GM12878 (cell line): Measurements from ENCODE around the gene RAB10. TPM values are rescaled to one million over a fixed set of nuclear protein-coding genes. Genes with fewer than 3 reads are reported as not detected.

Experiments used
- ATAC-seq: fragments of 200-7000 bp; cut with Tn5 transposase; 3 replicates; pipeline ENCODE4 v1.9.1; 2020; ENCODE audit warnings: mild to moderate bottlenecking, moderate library complexity
- BruUV-seq: library from RNA; stranded (reverse); fragments of 400-500 nt; replicated peaks from 2 replicates; lab custom pipeline; 2021; lab: Mats Ljungman, UMichigan
- CTCF ChIA-PET: fragments of 300-600 bp; sonication (Branson Sonifier 250); formaldehyde crosslinking; extraction: SDS; loops from one replicate; lab custom pipeline; 2021; ENCODE audit warnings: inconsistent platforms; lab: Yijun Ruan, JAX
- POLR2A ChIA-PET: fragments of 350-600 bp; formaldehyde crosslinking; extraction: SDS; loops from one replicate; lab custom pipeline; 2021; ENCODE audit warnings: inconsistent platforms; lab: Charles Lee
- RAD21 ChIA-PET: fragments of 300-600 bp; sonication (Branson Sonifier 250); formaldehyde crosslinking; loops from one replicate; lab custom pipeline; 2023; ENCODE audit warnings: antibody characterized with exemption; ENCODE audit not compliant: unreplicated experiment; lab: Charles Lee
- SMC1A ChIA-PET: fragments of 300-600 bp; sonication (Branson Sonifier 250); formaldehyde crosslinking; loops from one replicate; lab custom pipeline; 2023; ENCODE audit not compliant: unreplicated experiment, uncharacterized antibody; lab: Charles Lee
- DNase-seq: peaks from one replicate; pipeline ENCODE4 v3.0.0-alpha.2; 2011; ENCODE audit warnings: low read depth, low spot score
- FAIRE-seq: peaks from 3 replicates; lab custom pipeline; 2011; peaks lifted over from hg19 to GRCh38; lab: Jason Lieb, UNC
- H2AFZ ChIP-seq: 2 replicates; pipeline ENCODE4 v1.6.0; 2011; ENCODE audit warnings: low read depth, low read length, control low read depth; ENCODE audit not compliant: control insufficient read depth
- H3K27ac ChIP-seq: 2 replicates; pipeline ENCODE4 v1.5.1; 2011; ENCODE audit warnings: control low read depth; ENCODE audit not compliant: control insufficient read depth, insufficient read depth
- H3K27me3 ChIP-seq, 2 experiments: replicated peaks in 1 of 2; 2 replicates each; pipeline versions ENCODE4 v1.6.0 to v1.6.1; 2011; ENCODE audit warnings: low read length in 1 of 2; ENCODE audit not compliant: control insufficient read depth in 2 of 2, insufficient read depth in 2 of 2
- H3K36me3 ChIP-seq, 2 experiments: 2 replicates each; pipeline ENCODE4 v1.5.1; 2011; ENCODE audit warnings: low read length in 1 of 2; ENCODE audit not compliant: control insufficient read depth in 2 of 2, insufficient read depth in 2 of 2
- H3K4me1 ChIP-seq: 2 replicates; pipeline ENCODE4 v1.6.1; 2011; ENCODE audit warnings: mild to moderate bottlenecking, low read length, moderate library complexity, mixed read lengths; ENCODE audit not compliant: control insufficient read depth, insufficient read depth
- H3K4me2 ChIP-seq: 2 replicates; pipeline ENCODE4 v1.6.0; 2011; ENCODE audit warnings: control low read depth; ENCODE audit not compliant: control insufficient read depth, insufficient read depth
- H3K4me3 ChIP-seq: fragments of 200-600 bp; sonication (generic); 2 replicates; pipeline ENCODE4 v1.5.1; 2016
- H3K79me2 ChIP-seq: 2 replicates; pipeline ENCODE4 v1.6.0; 2011; ENCODE audit warnings: low read length; ENCODE audit not compliant: control insufficient read depth, insufficient read depth
- H3K9ac ChIP-seq: 2 replicates; pipeline ENCODE4 v1.8.0; 2011; ENCODE audit warnings: low read length, control low read depth, mixed read lengths; ENCODE audit not compliant: control insufficient read depth, insufficient read depth
- H3K9me3 ChIP-seq: replicated peaks from 3 replicates; pipeline ENCODE4 v1.5.1; 2011; ENCODE audit warnings: mild to moderate bottlenecking, low read length; ENCODE audit not compliant: control insufficient read depth, insufficient read depth
- H4K20me1 ChIP-seq: 2 replicates; pipeline ENCODE4 v1.6.0; 2011; ENCODE audit not compliant: control insufficient read depth, insufficient read depth
- CBX3 ChIP-seq: fragments of 200-600 bp; sonication (generic); IDR thresholded peaks from 2 replicates; pipeline ENCODE4 v1.6.1; 2016; ENCODE audit warnings: low read depth, borderline replicate concordance
- CEBPB ChIP-seq, 2 experiments: fragments of 150-350 bp in 1 of 2; IDR thresholded peaks; 2 replicates each; pipeline ENCODE4 v1.6.1; 2012 to 2014; ENCODE audit warnings: low read depth in 2 of 2, low read length in 2 of 2, borderline replicate concordance in 1 of 2, inconsistent platforms in 1 of 2
- CREM ChIP-seq: IDR thresholded peaks from 2 replicates; pipeline ENCODE4 v1.6.1; 2014; ENCODE audit warnings: antibody characterized with exemption, low read depth
- MEF2A ChIP-seq: IDR thresholded peaks from 2 replicates; pipeline ENCODE4 v1.6.1; 2011; ENCODE audit warnings: low read depth, mild to moderate bottlenecking, low read length, moderate library complexity; ENCODE audit not compliant: insufficient read depth
- POLR2A ChIP-seq: IDR thresholded peaks from 2 replicates; pipeline ENCODE4 v1.6.1; 2011; ENCODE audit warnings: low read depth, mild to moderate bottlenecking, low read length
- RFX5 ChIP-seq: IDR thresholded peaks from 2 replicates; pipeline ENCODE4 v1.6.1; 2011; ENCODE audit warnings: low read depth, low read length, improper control_type of control experiment
- SMAD1 ChIP-seq: fragments of 450-650 bp; IDR thresholded peaks from 2 replicates; pipeline ENCODE4 v1.6.1; 2018; ENCODE audit warnings: mild to moderate bottlenecking, low read depth; ENCODE audit not compliant: partially characterized antibody
- SMARCA5 ChIP-seq: fragments of 450-650 bp; IDR thresholded peaks from 2 replicates; pipeline ENCODE4 v1.6.1; 2017; ENCODE audit warnings: mild to moderate bottlenecking
- ZNF207 ChIP-seq: fragments of 450-650 bp; IDR thresholded peaks from 2 replicates; pipeline ENCODE4 v1.6.1; 2014; ENCODE audit warnings: antibody characterized with exemption, mild to moderate bottlenecking, borderline replicate concordance
- WGBS: methylation state at CpG from one replicate; pipeline ENCODE4 v1.1.6; 2016; ENCODE audit warnings: low lambda C conversion rate; ENCODE audit not compliant: insufficient replicate concordance, insufficient coverage; ENCODE audit errors: missing lambda C conversion rate; 5-methylcytosine and 5-hydroxymethylcytosine counted together
- in situ Hi-C: fragments of 300-500 bp; cut with MboI; formaldehyde crosslinking; loops from 9 replicates; pipeline ENCODE4 v1.14.3; 2018; ENCODE audit warnings: mixed read lengths
- intact Hi-C: fragments of 100-400 bp; cut with micrococcal nuclease; formaldehyde crosslinking; loops from one replicate; pipeline ENCODE4 v1.14.2; 2022; ENCODE audit not compliant: unreplicated experiment
- polyA plus RNA-seq, 11 experiments: library from polyadenylated mRNA; depleted of rRNA in 4 of 11; unstranded in 6 of 11; stranded (reverse) in 5 of 11; fragments of >200 nt; fragmentation: Nextera tagmentation in 4 of 11; fragmentation: Illumina TruSeq in 1 of 11; extraction: Ambion mirVana in 4 of 11; extraction: Trizol in 1 of 11; gene quantifications; 1 replicate in 1 of 11; 2 replicates in 10 of 11; pipeline versions ENCODE4 v1.2.1 to v1.2.3, GENCODE V29; 2011 to 2016; ENCODE audit warnings: inconsistent platforms in 2 of 11, missing spikeins in 2 of 11, low read depth in 1 of 11
- total RNA-seq, 4 experiments: library from RNA; depleted of rRNA in 3 of 4; stranded (reverse); fragments of >200 nt in 3 of 4; fragmentation: Illumina TruSeq in 1 of 4; extraction: Trizol in 1 of 4; gene quantifications; 2 replicates each; pipeline versions ENCODE4 v1.2.1 to v1.2.3, GENCODE V29; 2013 to 2021
- TF ChIP-seq, protein P1 (sequence below): fragments of 450-650 bp; IDR thresholded peaks from 2 replicates; pipeline ENCODE4 v1.6.1; 2017; ENCODE audit warnings: mild to moderate bottlenecking
- TF ChIP-seq, protein P2 (sequence below), 3 experiments: IDR thresholded peaks in 2 of 3; conservative IDR thresholded peaks in 1 of 3; 2 replicates each; pipeline ENCODE4 v1.5.1; 2011; ENCODE audit warnings: low read depth in 3 of 3, low read length in 3 of 3, mild to moderate bottlenecking in 3 of 3, control low read depth in 2 of 3, moderate library complexity in 2 of 3, inconsistent platforms in 1 of 3, mixed read lengths in 1 of 3; ENCODE audit not compliant: control insufficient read depth in 2 of 3, insufficient read depth in 1 of 3; ENCODE audit errors: extremely low read depth in 1 of 3

The RAB10 gene
- total and polyA plus RNA-seq, 10 of the 15 experiments (the other 5 are each of a cell fraction or from before 2014, with no cell fraction given): 13.3 to 109 (median 82.0) TPM

DNA sequence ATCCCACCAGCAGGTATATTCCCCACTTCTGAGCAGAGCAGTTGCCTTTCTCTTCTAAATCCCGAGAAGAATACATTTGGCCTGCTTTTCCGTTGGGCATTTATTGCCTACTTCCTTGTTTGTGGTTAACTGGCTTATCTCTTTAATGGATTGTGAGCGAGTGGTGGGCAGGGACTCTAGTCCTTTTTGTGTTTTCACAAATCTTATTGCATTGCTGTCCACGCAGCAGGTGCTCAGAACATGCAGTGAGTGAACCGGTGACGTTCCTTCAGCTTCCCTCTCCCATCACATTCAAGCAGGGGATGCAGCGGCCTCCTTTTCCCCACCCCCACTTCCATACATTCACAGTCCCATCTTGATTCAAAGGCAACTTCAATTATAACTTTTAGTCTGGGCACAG is 110.1 kb downstream of the RAB10 start:
- no peak overlapping the region for H3K9ac ChIP-seq
- no peak for ATAC-seq
- POLR2A ChIA-PET: no interaction called here
- no peak for FAIRE-seq
- H3K4me1 ChIP-seq: no peaks in the 10 kb centered on the region
- H3K4me2 ChIP-seq: no peak overlapping the region
- H3K79me2 ChIP-seq: no peaks in the 10 kb centered on the region
- CTCF ChIA-PET: interaction anchor here (0.8 to 6.9 kb wide), 12 partner anchors 9 to 291 kb away, joined by 3 to 84 read pairs (median 6); partner anchors contain the start of genes KIF3C and RAB10
- no peaks in the 10 kb centered on the region for H3K27me3 ChIP-seq
- SMC1A ChIA-PET: interaction anchor here (1.0 to 7.1 kb wide), 5 partner anchors 21 to 194 kb away, joined by 3 to 57 read pairs (median 12); no protein-coding TSS in a partner anchor
- H3K27ac ChIP-seq: no peak overlapping the region
- WGBS: 65% methylated on average over 7 of the region's 7 CpGs
- no peak for TF ChIP-seq CREM
- TF ChIP-seq CEBPB (IDR thresholded peaks at IDR 0.05; ENCODE audit: borderline replicate concordance in 1 of 2, low read depth in 2 of 2, low read length in 2 of 2): no peak
- no peak for TF ChIP-seq POLR2A
- BruUV-seq: no TSS peak
- H4K20me1 ChIP-seq: no peaks in the 10 kb centered on the region
- DNase-seq: no peak
- intact Hi-C loops: no loop called here
- no peak overlapping the region for H2AFZ ChIP-seq
- H3K9me3 ChIP-seq: no peaks in the 10 kb centered on the region
- H3K36me3 ChIP-seq: no peaks in the 10 kb centered on the region
- in situ Hi-C loops: loop anchor here (10.0 kb wide), 1 partner anchor 289 kb away; no protein-coding TSS in a partner anchor
- no peak overlapping the region for H3K4me3 ChIP-seq
- RAD21 ChIA-PET: interaction anchor here (2.2 to 3.0 kb wide), 2 partner anchors 152 to 193 kb away, joined by 8 to 17 read pairs; no protein-coding TSS in a partner anchor

DNA sequence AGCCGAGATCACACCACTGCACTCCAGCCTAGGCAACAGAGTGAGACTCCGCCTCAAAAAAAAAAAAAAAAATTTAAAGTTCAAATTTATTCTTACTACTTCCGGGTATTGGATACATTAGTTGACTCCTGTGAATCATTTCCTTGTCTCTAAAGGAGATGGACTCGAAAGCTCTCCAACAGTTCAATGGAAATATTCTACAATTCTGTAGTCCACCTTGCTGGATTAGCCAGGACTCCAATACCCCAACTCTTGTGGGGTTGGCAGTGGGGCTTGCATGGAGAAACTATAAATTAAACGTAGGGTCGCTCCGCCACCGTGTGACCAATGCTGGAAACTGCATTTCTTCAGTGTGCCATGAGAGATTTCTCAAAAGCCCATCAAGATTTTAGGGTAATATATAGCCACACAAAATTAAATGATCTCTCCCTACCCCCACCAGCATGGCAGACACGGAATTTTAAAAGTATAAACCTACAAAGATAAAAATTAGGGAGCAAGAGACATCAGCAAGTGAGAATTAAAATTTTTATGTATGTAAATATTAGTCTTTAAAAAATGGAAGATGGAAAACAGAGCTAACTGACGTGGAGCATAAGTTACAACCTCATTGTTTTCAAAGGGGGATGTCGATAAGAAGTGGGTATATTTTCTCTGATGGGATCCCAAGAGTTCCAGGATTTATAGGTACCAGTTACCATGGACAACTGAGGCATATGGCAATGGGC is 111.2 kb downstream of the RAB10 start:
- H3K4me2 ChIP-seq: no peak overlapping the region
- FAIRE-seq: peak; percentile 93
- CTCF ChIA-PET: interaction anchor here (0.6 to 6.9 kb wide), 26 partner anchors 8 to 1833 kb away, joined by 3 to 84 read pairs (median 4); partner anchors contain the start of genes KIF3C and RAB10
- H3K27ac ChIP-seq: no peak overlapping the region
- H3K4me1 ChIP-seq: no peaks in the 10 kb centered on the region
- H3K27me3 ChIP-seq: no peaks in the 10 kb centered on the region
- peak; percentile 87 for ATAC-seq
- no peaks in the 10 kb centered on the region for H3K9me3 ChIP-seq
- peak; percentile 23 for DNase-seq
- no peaks in the 10 kb centered on the region for H3K36me3 ChIP-seq
- no peak overlapping the region for H2AFZ ChIP-seq
- SMC1A ChIA-PET: interaction anchor here (0.6 to 7.1 kb wide), 15 partner anchors 8 to 293 kb away, joined by 3 to 57 read pairs (median 3); no protein-coding TSS in a partner anchor
- no TSS peak for BruUV-seq
- in situ Hi-C loops: loop anchor here (5.0 to 10.0 kb wide), 3 partner anchors 153 to 290 kb away; no protein-coding TSS in a partner anchor
- no peak overlapping the region for H3K9ac ChIP-seq
- no peaks in the 10 kb centered on the region for H3K79me2 ChIP-seq
- no peak overlapping the region for H3K4me3 ChIP-seq
- POLR2A ChIA-PET: interaction anchor here (0.7 kb wide), 1 partner anchor 61 kb away, joined by 4 read pairs; no protein-coding TSS in a partner anchor
- RAD21 ChIA-PET: interaction anchor here (0.7 to 3.0 kb wide), 5 partner anchors 57 to 194 kb away, joined by 4 to 17 read pairs (median 5); partner anchors contain the start of gene RAB10
- H4K20me1 ChIP-seq: no peaks in the 10 kb centered on the region
- WGBS: 20% methylated on average over 11 of the region's 11 CpGs
- intact Hi-C loops: loop anchor here (1.0 to 5.0 kb wide), 4 partner anchors 58 to 293 kb away; no protein-coding TSS in a partner anchor
- TF ChIP-seq SMAD1: no peak
- TF ChIP-seq, protein P1, sequence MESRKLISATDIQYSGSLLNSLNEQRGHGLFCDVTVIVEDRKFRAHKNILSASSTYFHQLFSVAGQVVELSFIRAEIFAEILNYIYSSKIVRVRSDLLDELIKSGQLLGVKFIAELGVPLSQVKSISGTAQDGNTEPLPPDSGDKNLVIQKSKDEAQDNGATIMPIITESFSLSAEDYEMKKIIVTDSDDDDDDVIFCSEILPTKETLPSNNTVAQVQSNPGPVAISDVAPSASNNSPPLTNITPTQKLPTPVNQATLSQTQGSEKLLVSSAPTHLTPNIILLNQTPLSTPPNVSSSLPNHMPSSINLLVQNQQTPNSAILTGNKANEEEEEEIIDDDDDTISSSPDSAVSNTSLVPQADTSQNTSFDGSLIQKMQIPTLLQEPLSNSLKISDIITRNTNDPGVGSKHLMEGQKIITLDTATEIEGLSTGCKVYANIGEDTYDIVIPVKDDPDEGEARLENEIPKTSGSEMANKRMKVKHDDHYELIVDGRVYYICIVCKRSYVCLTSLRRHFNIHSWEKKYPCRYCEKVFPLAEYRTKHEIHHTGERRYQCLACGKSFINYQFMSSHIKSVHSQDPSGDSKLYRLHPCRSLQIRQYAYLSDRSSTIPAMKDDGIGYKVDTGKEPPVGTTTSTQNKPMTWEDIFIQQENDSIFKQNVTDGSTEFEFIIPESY: no peak
- no peak for TF ChIP-seq MEF2A
- TF ChIP-seq SMARCA5: 0 out of 2 replicates have a peak, but pooled peaks have one; percentile 37
- TF ChIP-seq, protein P2, sequence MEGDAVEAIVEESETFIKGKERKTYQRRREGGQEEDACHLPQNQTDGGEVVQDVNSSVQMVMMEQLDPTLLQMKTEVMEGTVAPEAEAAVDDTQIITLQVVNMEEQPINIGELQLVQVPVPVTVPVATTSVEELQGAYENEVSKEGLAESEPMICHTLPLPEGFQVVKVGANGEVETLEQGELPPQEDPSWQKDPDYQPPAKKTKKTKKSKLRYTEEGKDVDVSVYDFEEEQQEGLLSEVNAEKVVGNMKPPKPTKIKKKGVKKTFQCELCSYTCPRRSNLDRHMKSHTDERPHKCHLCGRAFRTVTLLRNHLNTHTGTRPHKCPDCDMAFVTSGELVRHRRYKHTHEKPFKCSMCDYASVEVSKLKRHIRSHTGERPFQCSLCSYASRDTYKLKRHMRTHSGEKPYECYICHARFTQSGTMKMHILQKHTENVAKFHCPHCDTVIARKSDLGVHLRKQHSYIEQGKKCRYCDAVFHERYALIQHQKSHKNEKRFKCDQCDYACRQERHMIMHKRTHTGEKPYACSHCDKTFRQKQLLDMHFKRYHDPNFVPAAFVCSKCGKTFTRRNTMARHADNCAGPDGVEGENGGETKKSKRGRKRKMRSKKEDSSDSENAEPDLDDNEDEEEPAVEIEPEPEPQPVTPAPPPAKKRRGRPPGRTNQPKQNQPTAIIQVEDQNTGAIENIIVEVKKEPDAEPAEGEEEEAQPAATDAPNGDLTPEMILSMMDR (IDR thresholded peaks at IDR 0.05 in 2 of 3, conservative IDR thresholded peaks at IDR 0.05 in 1 of 3; ENCODE audit: control insufficient read depth in 2 of 3, extremely low read depth in 1 of 3, insufficient read depth in 1 of 3, low read depth in 3 of 3, low read length in 3 of 3): peak; percentile 66 to 86 (median 79)
- TF ChIP-seq RFX5: no peak
- no peak for TF ChIP-seq ZNF207
- no peak for TF ChIP-seq CBX3
